Activated CD4-positive, alpha-beta T cell treated with anti-CD3 and anti-CD28 coated beads, Interleukin-2, amount 50 U/mL, for 48 hours (primary cell): ENCODE measurements around the gene RAD23B.

Source experiments
- DNase-seq, 2 experiments: peaks; one replicate each; pipeline ENCODE4 v3.0.0-alpha.2; 2020

The RAD23B gene

GRCh38 chr9:107269254-107269653 is 13.8 kb upstream of the RAD23B start:
- no peak for DNase-seq

- DNase-seq = no peak
Observed at GRCh38 chr9:107269681-107270080, 13.4 kb upstream of the RAD23B start.

- DNase-seq = no peak
Observed at GRCh38 chr9:107270082-107270481, 13.0 kb upstream of the RAD23B start.

GRCh38 chr9:107270580-107270979 is 12.5 kb upstream of the RAD23B start:
- DNase-seq = no peak

GRCh38 chr9:107273634-107274033 is 9.4 kb upstream of the RAD23B start:
- DNase-seq = no peak

- no peak for DNase-seq
Observed at GRCh38 chr9:107274096-107274495, 9.0 kb upstream of the RAD23B start.

- no peak for DNase-seq
Observed at GRCh38 chr9:107274953-107275422, 8.1 kb upstream of the RAD23B start.

- no peak for DNase-seq
Observed at GRCh38 chr9:107275530-107275929, 7.5 kb upstream of the RAD23B start.

GRCh38 chr9:107276966-107277710 is 5.9 kb upstream of the RAD23B start:
- no peak for DNase-seq

- no peak for DNase-seq
Observed at GRCh38 chr9:107277801-107278200, 5.3 kb upstream of the RAD23B start.

GRCh38 chr9:107279086-107279485 is 4.0 kb upstream of the RAD23B start:
- no peak for DNase-seq

- DNase-seq = no peak
Observed at GRCh38 chr9:107280543-107280942, 2.5 kb upstream of the RAD23B start.

- DNase-seq = no peak
Observed at GRCh38 chr9:107281184-107281583, 1.9 kb upstream of the RAD23B start.

- DNase-seq = no peak
Observed at GRCh38 chr9:107281922-107282667, 984 bp upstream of the RAD23B start.

- DNase-seq = peak; percentile 74 to 82
Observed at GRCh38 chr9:107283623-107284616, 841 bp downstream of the RAD23B start.

- DNase-seq = no peak
Observed at GRCh38 chr9:107284636-107285035, 1.6 kb downstream of the RAD23B start.

- no peak for DNase-seq
Observed at GRCh38 chr9:107285286-107285685, 2.2 kb downstream of the RAD23B start.

GRCh38 chr9:107286057-107286456 is 3.0 kb downstream of the RAD23B start:
- DNase-seq = no peak

- no peak for DNase-seq
Observed at GRCh38 chr9:107288701-107289100, 5.6 kb downstream of the RAD23B start.

GRCh38 chr9:107290619-107291018 is 7.5 kb downstream of the RAD23B start:
- DNase-seq = no peak

- no peak for DNase-seq
Observed at GRCh38 chr9:107292821-107293542, 9.9 kb downstream of the RAD23B start.

- no peak for DNase-seq
Observed at GRCh38 chr9:107293543-107294085, 10.5 kb downstream of the RAD23B start.
